ENCODE results near the gene NTN5.

NTN5 gene

GRCh38 chr19:48627865-48628314, 44.9 kb downstream of the NTN5 start:
- DNase-seq, result no peak

GRCh38 chr19:48627201-48627864, 45.5 kb downstream of the NTN5 start:
- peak; percentile 51 for DNase-seq

GRCh38 chr19:48625891-48626327, 46.9 kb downstream of the NTN5 start:
- no peak for DNase-seq

GRCh38 chr19:48624791-48625723, 47.8 kb downstream of the NTN5 start:
- no peak for DNase-seq

GRCh38 chr19:48624067-48624594, 48.7 kb downstream of the NTN5 start:
- peak; percentile 98 for DNase-seq

- no peak for DNase-seq
Measured at GRCh38 chr19:48623556-48624066, 49.2 kb downstream of the NTN5 start.

GRCh38 chr19:48619692-48620585, 52.9 kb downstream of the NTN5 start:
- DNase-seq, result no peak

- DNase-seq, result peak; percentile 95
Measured at GRCh38 chr19:48618916-48619691, 53.7 kb downstream of the NTN5 start, which contains the start of the genes RPL18 and SPHK2. Gene RPL18, minus strand, starts transcription at chr19:48619178. Its CDS starts 35 bp downstream, at chr19:48619143. Gene SPHK2, plus strand, starts transcription at chr19:48619506. Its CDS starts 1,009 bp downstream, at chr19:48620515.

GRCh38 chr19:48618278-48618915, 54.4 kb downstream of the NTN5 start:
- DNase-seq, result no peak

GRCh38 chr19:48617146-48617937, 55.5 kb downstream of the NTN5 start:
- DNase-seq, result no peak

GRCh38 chr19:48616491-48617056, 56.2 kb downstream of the NTN5 start:
- no peak for DNase-seq

- DNase-seq, result no peak
Measured at GRCh38 chr19:48616041-48616436, 56.8 kb downstream of the NTN5 start.

GRCh38 chr19:48615231-48616040, 57.4 kb downstream of the NTN5 start:
- DNase-seq, result no peak

- no peak for DNase-seq
Measured at GRCh38 chr19:48614436-48615230, 58.2 kb downstream of the NTN5 start, which contains the start of gene FAM83E. Gene FAM83E, minus strand, starts transcription at chr19:48615076. Its CDS starts 1,704 bp downstream, at chr19:48613372.

GRCh38 chr19:48613852-48614435, 58.9 kb downstream of the NTN5 start:
- DNase-seq, result peak; percentile 55

GRCh38 chr19:48613024-48613851, 59.6 kb downstream of the NTN5 start:
- no peak for DNase-seq
